Activated B cell treated with CpG ODN at 0.5 μM for 24 hours (primary cell): ENCODE data around the gene DDX18. TPM values are rescaled to one million over a fixed set of nuclear protein-coding genes. Genes with fewer than 3 reads are reported as not detected.

Source experiments
- ATAC-seq: fragments of 200-7000 bp; cut with Tn5 transposase; one replicate; pipeline ENCODE4 v1.10.0; 2021; ENCODE audit warnings: low read depth, mild to moderate bottlenecking, moderate library complexity
- CTCF ChIA-PET: fragments of 350-600 bp; sonication (Branson Sonifier 250); formaldehyde crosslinking; loops from one replicate; lab custom pipeline; 2021; ENCODE audit warnings: antibody characterized with exemption; lab: Charles Lee
- POLR2A ChIA-PET: fragments of 350-600 bp; sonication (Branson Sonifier 250); formaldehyde crosslinking; loops from one replicate; lab custom pipeline; 2021; ENCODE audit warnings: antibody characterized with exemption; lab: Charles Lee
- DNase-seq: peaks from one replicate; pipeline ENCODE4 v3.0.0; 2022
- H3K27ac Mint-ChIP-seq: one replicate; pipeline ENCODE4 v1.8.0; 2020; ENCODE audit warnings: mixed read lengths
- H3K27me3 Mint-ChIP-seq: one replicate; pipeline ENCODE4 v1.8.0; 2021; ENCODE audit warnings: mixed read lengths
- H3K36me3 Mint-ChIP-seq: one replicate; pipeline ENCODE4 v1.8.0; 2021; ENCODE audit warnings: low read depth, mixed read lengths
- H3K4me1 Mint-ChIP-seq: one replicate; pipeline ENCODE4 v1.8.0; 2021; ENCODE audit warnings: mixed read lengths
- H3K4me3 Mint-ChIP-seq: one replicate; pipeline ENCODE4 v1.8.0; 2020; ENCODE audit warnings: mild to moderate bottlenecking, mixed read lengths
- H3K9me3 Mint-ChIP-seq: one replicate; pipeline ENCODE4 v1.8.0; 2020; ENCODE audit warnings: mixed read lengths
- intact Hi-C: fragments of 100-400 bp; cut with micrococcal nuclease; formaldehyde crosslinking; loops from one replicate; pipeline ENCODE4 v1.15.1; 2024
- total RNA-seq: library from RNA; stranded (reverse); gene quantifications from 2 replicates; pipeline ENCODE4 v1.2.3, GENCODE V29; 2022
- TF ChIP-seq, protein P1 (sequence below): fragments of 200-600 bp; IDR thresholded peaks from one replicate; pipeline ENCODE4 v1.8.0; 2022; ENCODE audit warnings: antibody characterized with exemption, mild to moderate bottlenecking

The DDX18 gene
- total RNA-seq, 1 donor from 2014 or later, result 109 TPM

DNA sequence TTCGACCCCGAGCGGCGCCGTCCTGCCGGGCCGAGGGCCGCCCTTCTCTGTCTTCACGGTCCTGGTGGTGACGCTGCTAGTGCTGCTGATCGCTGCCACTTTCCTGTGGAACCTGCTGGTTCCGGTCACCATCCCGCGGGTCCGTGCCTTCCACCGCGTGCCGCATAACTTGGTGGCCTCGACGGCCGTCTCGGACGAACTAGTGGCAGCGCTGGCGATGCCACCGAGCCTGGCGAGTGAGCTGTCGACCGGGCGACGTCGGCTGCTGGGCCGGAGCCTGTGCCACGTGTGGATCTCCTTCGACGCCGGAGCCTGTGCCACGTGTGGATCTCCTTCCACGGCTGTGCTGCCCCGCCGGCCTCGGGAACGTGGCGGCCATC lies 45.0 kb downstream of the DDX18 start:
- H3K27me3 Mint-ChIP-seq, result peaks cover 22% of the 10 kb centered on the region
- TF ChIP-seq, protein P1, sequence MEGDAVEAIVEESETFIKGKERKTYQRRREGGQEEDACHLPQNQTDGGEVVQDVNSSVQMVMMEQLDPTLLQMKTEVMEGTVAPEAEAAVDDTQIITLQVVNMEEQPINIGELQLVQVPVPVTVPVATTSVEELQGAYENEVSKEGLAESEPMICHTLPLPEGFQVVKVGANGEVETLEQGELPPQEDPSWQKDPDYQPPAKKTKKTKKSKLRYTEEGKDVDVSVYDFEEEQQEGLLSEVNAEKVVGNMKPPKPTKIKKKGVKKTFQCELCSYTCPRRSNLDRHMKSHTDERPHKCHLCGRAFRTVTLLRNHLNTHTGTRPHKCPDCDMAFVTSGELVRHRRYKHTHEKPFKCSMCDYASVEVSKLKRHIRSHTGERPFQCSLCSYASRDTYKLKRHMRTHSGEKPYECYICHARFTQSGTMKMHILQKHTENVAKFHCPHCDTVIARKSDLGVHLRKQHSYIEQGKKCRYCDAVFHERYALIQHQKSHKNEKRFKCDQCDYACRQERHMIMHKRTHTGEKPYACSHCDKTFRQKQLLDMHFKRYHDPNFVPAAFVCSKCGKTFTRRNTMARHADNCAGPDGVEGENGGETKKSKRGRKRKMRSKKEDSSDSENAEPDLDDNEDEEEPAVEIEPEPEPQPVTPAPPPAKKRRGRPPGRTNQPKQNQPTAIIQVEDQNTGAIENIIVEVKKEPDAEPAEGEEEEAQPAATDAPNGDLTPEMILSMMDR, result no peak
- no peaks in the 10 kb centered on the region for H3K36me3 Mint-ChIP-seq
- H3K27ac Mint-ChIP-seq, result no peak overlapping the region
- ChIA-PET POLR2A (no interaction called here), CTCF (no interaction called here)
- no peak overlapping the region for H3K4me3 Mint-ChIP-seq
- intact Hi-C loops, result no loop called here
- DNase-seq, result no peak
- no peak for ATAC-seq
- H3K4me1 Mint-ChIP-seq, result no peaks in the 10 kb centered on the region
- no peaks in the 10 kb centered on the region for H3K9me3 Mint-ChIP-seq

DNA sequence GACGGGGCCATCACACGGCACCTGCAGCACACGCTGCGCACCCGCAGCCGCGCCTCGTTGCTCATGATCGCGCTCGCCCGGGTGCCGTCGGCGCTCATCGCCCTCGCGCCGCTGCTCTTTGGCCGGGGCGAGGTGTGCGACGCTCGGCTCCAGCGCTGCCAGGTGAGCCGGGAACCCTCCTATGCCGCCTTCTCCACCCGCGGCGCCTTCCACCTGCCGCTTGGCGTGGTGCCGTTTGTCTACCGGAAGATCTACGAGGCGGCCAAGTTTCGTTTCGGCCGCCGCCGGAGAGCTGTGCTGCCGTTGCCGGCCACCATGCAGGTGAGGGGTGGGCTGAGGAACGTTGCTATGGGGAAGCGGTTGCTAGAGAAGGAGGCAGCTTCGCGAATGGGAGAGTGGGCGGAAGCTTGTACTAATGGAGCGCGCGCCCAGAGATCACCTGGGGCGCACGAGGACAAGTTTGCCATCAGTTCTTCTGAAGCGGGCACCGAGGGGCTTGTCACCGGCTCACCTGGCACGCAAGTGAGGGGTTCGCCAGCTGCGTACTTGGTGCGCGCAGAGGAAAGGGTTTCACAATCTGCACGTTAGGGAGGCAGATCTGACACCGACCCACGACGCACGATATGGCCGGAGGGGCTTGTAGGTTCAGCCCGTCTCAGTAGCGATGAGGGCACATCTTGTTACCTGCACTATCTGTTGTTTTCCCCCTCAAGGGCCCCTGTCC lies 45.6 kb downstream of the DDX18 start:
- TF ChIP-seq, protein P1, result no peak
- Mint-ChIP-seq H3K4me3 (no peak overlapping the region), H3K4me1 (no peaks in the 10 kb centered on the region), H3K27ac (no peak overlapping the region), H3K9me3 (no peaks in the 10 kb centered on the region), H3K27me3 (peaks cover 19% of the 10 kb centered on the region), H3K36me3 (no peaks in the 10 kb centered on the region)
- DNase-seq (no peak), ATAC-seq (no peak)
- POLR2A ChIA-PET, result no interaction called here
- CTCF ChIA-PET, result no interaction called here
- intact Hi-C loops, result no loop called here

DNA sequence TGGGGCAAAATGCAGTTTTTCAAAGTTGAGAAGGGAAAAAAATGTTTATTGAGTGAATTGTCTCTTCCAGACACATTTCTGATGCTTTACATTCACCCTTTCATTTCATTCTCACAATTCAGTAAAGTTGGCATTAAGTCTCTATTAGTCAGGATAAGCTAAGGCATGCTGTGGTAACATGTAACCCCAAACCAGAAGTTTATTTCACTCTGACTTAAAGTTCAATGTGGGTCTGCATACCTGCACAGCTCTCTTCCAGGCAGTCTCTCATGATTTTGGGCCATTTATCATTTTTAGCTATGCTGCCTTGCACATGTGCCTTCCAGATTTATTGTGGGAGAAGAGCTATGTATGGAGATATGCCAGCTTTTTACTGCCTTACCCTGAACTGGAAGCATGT lies 48.0 kb downstream of the DDX18 start:
- no peaks in the 10 kb centered on the region for H3K4me1 Mint-ChIP-seq
- no peak overlapping the region for H3K4me3 Mint-ChIP-seq
- TF ChIP-seq, protein P1, result no peak
- ChIA-PET CTCF (no interaction called here), POLR2A (no interaction called here)
- no peaks in the 10 kb centered on the region for H3K36me3 Mint-ChIP-seq
- intact Hi-C loops, result no loop called here
- H3K27me3 Mint-ChIP-seq, result peaks cover 15% of the 10 kb centered on the region
- ATAC-seq (no peak), DNase-seq (no peak)
- H3K9me3 Mint-ChIP-seq, result no peaks in the 10 kb centered on the region
- no peak overlapping the region for H3K27ac Mint-ChIP-seq

DNA sequence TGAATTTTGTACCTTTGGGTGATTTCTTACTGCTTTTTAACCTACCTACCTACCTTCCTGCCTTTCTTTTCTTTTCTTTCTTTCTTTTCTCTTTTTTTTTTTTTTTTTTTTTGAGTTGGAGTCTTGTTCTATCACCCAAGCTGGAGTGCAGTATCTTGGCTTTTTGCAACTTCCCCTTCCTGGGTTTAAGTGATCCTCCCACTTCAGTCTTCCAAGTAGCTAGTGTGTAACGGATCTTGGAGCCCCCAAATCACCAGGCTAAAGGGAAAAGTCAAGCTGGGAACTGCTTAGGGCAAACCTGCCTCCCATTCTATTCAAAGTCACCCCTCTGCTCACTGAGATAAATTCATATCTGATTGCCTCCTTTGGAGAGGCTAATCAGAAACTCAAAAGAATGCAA lies 61.3 kb downstream of the DDX18 start:
- H3K4me1 Mint-ChIP-seq, result no peaks in the 10 kb centered on the region
- POLR2A ChIA-PET, result no interaction called here
- no peaks in the 10 kb centered on the region for H3K36me3 Mint-ChIP-seq
- CTCF ChIA-PET, result no interaction called here
- TF ChIP-seq, protein P1, result no peak
- no peak overlapping the region for H3K4me3 Mint-ChIP-seq
- peaks cover 14% of the 10 kb centered on the region for H3K27me3 Mint-ChIP-seq
- no peak for ATAC-seq
- H3K27ac Mint-ChIP-seq, result no peak overlapping the region
- DNase-seq, result no peak
- intact Hi-C loops, result no loop called here
- no peaks in the 10 kb centered on the region for H3K9me3 Mint-ChIP-seq

DNA sequence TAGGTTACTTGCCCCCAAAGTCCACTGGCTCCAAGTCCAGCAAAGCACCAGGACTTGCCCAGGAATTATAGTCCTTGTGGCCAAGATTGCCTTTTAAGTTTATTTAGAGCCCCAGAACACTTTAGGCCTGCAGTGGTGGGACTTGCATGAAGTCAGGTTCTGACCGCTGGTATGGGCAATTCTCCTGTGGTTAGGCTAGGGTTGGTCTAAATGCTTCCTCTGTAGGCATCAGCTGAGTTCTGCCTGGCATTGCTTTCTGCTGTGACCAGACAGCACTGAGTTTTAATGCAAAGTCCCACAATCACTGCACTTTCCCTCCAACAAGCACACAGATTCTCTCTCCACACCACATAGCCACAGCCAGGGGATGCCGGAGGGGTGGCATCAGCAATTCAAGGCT lies 64.5 kb downstream of the DDX18 start:
- H3K27me3 Mint-ChIP-seq, result peaks cover 19% of the 10 kb centered on the region
- H3K27ac Mint-ChIP-seq, result no peak overlapping the region
- ATAC-seq, result no peak
- H3K36me3 Mint-ChIP-seq, result no peaks in the 10 kb centered on the region
- intact Hi-C loops, result no loop called here
- H3K9me3 Mint-ChIP-seq, result peaks cover 8% of the 10 kb centered on the region
- no peak overlapping the region for H3K4me3 Mint-ChIP-seq
- ChIA-PET CTCF (no interaction called here), POLR2A (no interaction called here)
- DNase-seq, result no peak
- TF ChIP-seq, protein P1, result no peak
- H3K4me1 Mint-ChIP-seq, result no peaks in the 10 kb centered on the region

Other genes with a start within 250 kb of the DDX18 start
- gene CCDC93, start 199.4 kb downstream of the DDX18 start, total RNA-seq, result 35.5 and 38.8 TPM in 2 replicates